ENCODE measurements around the gene KRTAP21-1. TPM values are rescaled to one million over a fixed set of nuclear protein-coding genes. Genes with fewer than 3 reads are reported as not detected.
"Not testable (repeated sequence)": the region's sequence is repeated elsewhere in the genome, so short reads cannot be mapped to it uniquely, and the experiment has no call there.

The KRTAP21-1 gene
- not detected for total RNA-seq
- long read RNA-seq = 0 reads

- H3K27ac ChIP-seq = not testable (repeated sequence)
These were observed at the start of gene KRTAP21-1 for GRCh38 chr21:30755328-30755727. Gene KRTAP21-1 (minus strand): TSS chr21:30755428. CDS start chr21:30755378, 50 bp downstream.

GRCh38 chr21:30800605-30801004, 45.4 kb upstream of the KRTAP21-1 start:
- no peaks in the 10 kb centered on the region for H3K27me3 ChIP-seq (ENCODE audit: low read depth)
- H3K4me1 ChIP-seq = no peaks in the 10 kb centered on the region
- no peaks in the 10 kb centered on the region for H3K36me3 ChIP-seq
- H3K27ac ChIP-seq = no peak overlapping the region
- intact Hi-C loops (cut with DNase I) = no loop called here
- ATAC-seq (no peak), DNase-seq (no peak)
- TF ChIP-seq CTCF (IDR thresholded peaks at IDR 0.05) = no peak
- H3K4me3 ChIP-seq = no peak overlapping the region
- no peaks in the 10 kb centered on the region for H3K9me3 ChIP-seq

More at GRCh38 chr21:30755328-30755727, at the start of gene KRTAP21-1:
- DNase-seq; H3K27me3 ChIP-seq (ENCODE audit: low read depth); H3K4me1 ChIP-seq; H3K9me3 ChIP-seq; ATAC-seq; H3K36me3 ChIP-seq; H3K4me3 ChIP-seq; intact Hi-C loops (cut with DNase I): not testable (repeated sequence)

- H3K27me3 ChIP-seq (ENCODE audit: low read depth) = no peaks in the 10 kb centered on the region
- H3K36me3 ChIP-seq = no peaks in the 10 kb centered on the region
- no peak for ATAC-seq
- no peak overlapping the region for H3K27ac ChIP-seq
- DNase-seq = no peak
- H3K9me3 ChIP-seq = no peaks in the 10 kb centered on the region
- no peak overlapping the region for H3K4me3 ChIP-seq
- no peak for TF ChIP-seq CTCF (IDR thresholded peaks at IDR 0.05)
- no peaks in the 10 kb centered on the region for H3K4me1 ChIP-seq
- intact Hi-C loops (cut with DNase I) = no loop called here
These were observed 38.5 kb upstream of the KRTAP21-1 start for GRCh38 chr21:30793581-30794314.

GRCh38 chr21:30779249-30779648, 24.0 kb upstream of the KRTAP21-1 start:
- intact Hi-C loops (cut with DNase I) = no loop called here
- Histone ChIP-seq H3K4me1 (no peaks in the 10 kb centered on the region), H3K27ac (no peak overlapping the region), H3K36me3 (no peaks in the 10 kb centered on the region), H3K9me3 (no peaks in the 10 kb centered on the region), H3K4me3 (no peak overlapping the region), H3K27me3 (ENCODE audit: low read depth) (no peaks in the 10 kb centered on the region)
- no peak for DNase-seq
- TF ChIP-seq CTCF (IDR thresholded peaks at IDR 0.05) = no peak
- ATAC-seq = no peak

- Histone ChIP-seq H3K27ac (no peak overlapping the region), H3K4me1 (no peaks in the 10 kb centered on the region), H3K4me3 (no peak overlapping the region), H3K9me3 (no peaks in the 10 kb centered on the region), H3K27me3 (ENCODE audit: low read depth) (no peaks in the 10 kb centered on the region), H3K36me3 (no peaks in the 10 kb centered on the region)
- intact Hi-C loops (cut with DNase I) = no loop called here
- no peak for TF ChIP-seq CTCF (IDR thresholded peaks at IDR 0.05)
- ATAC-seq (no peak), DNase-seq (no peak)
These were observed 14.7 kb upstream of the KRTAP21-1 start for GRCh38 chr21:30769724-30770431.

GRCh38 chr21:30760776-30761175, 5.5 kb upstream of the KRTAP21-1 start:
- intact Hi-C loops (cut with DNase I) = no loop called here
- DNase-seq (no peak), ATAC-seq (no peak)
- H3K27ac ChIP-seq = no peak overlapping the region
- H3K27me3 ChIP-seq (ENCODE audit: low read depth) = no peaks in the 10 kb centered on the region
- no peaks in the 10 kb centered on the region for H3K9me3 ChIP-seq
- no peak for TF ChIP-seq CTCF (IDR thresholded peaks at IDR 0.05)
- no peaks in the 10 kb centered on the region for H3K4me1 ChIP-seq
- no peaks in the 10 kb centered on the region for H3K36me3 ChIP-seq
- no peak overlapping the region for H3K4me3 ChIP-seq

Data from lower lobe of right lung (tissue), 2 donors.